Uterus (tissue), 4 donors: ENCODE measurements around the gene LYVE1. TPM values are rescaled to one million over a fixed set of nuclear protein-coding genes. Genes with fewer than 3 reads are reported as not detected.

Experiments
- DNase-seq, 2 donors: peaks; one replicate each; pipeline ENCODE4 v3.0.0-alpha.2; 2019 to 2020
- H3K27ac ChIP-seq, 2 donors: fragments of 200-600 bp; sonication (generic); 1 replicate in 1 of 2; 2 replicates in 1 of 2; pipeline ENCODE4 v1.5.1; 2016 to 2018
- H3K27me3 ChIP-seq, 2 donors: fragments of 200-600 bp; sonication (generic); one replicate each; pipeline ENCODE4 v1.5.1; 2018 to 2019; ENCODE audit warnings: control low read depth in 1 of 2
- H3K36me3 ChIP-seq, 2 donors: fragments of 200-600 bp; sonication (generic); one replicate each; pipeline ENCODE4 v1.5.1; 2019; ENCODE audit warnings: control low read depth in 1 of 2
- H3K4me1 ChIP-seq, 2 donors: fragments of 200-600 bp; sonication (generic); one replicate each; pipeline ENCODE4 v1.5.1; 2018 to 2019; ENCODE audit warnings: control low read depth in 1 of 2
- H3K4me3 ChIP-seq, 2 donors: fragments of 200-600 bp; sonication (generic); 1 replicate in 1 of 2; 2 replicates in 1 of 2; pipeline ENCODE4 v1.5.1; 2018 to 2019; ENCODE audit warnings: mild to moderate bottlenecking in 1 of 2
- H3K9me3 ChIP-seq, 2 donors: fragments of 200-600 bp; sonication (generic); one replicate each; pipeline ENCODE4 v1.5.1; 2019; ENCODE audit warnings: control low read depth in 1 of 2
- CTCF ChIP-seq, 4 experiments: fragments of 200-600 bp in 2 of 4; fragments of 450-650 bp in 2 of 4; sonication (generic) in 2 of 4; IDR thresholded peaks; one replicate each; pipeline ENCODE4 v1.5.1; 2016 to 2019; ENCODE audit warnings: antibody characterized with exemption in 4 of 4, mild to moderate bottlenecking in 2 of 4, moderate library complexity in 1 of 4
- POLR2A ChIP-seq, 2 donors: fragments of 450-650 bp; IDR thresholded peaks; one replicate each; pipeline ENCODE4 v1.6.1; 2016; ENCODE audit warnings: antibody characterized with exemption in 2 of 2, mild to moderate bottlenecking in 1 of 2, moderate library complexity in 1 of 2
- intact Hi-C: fragments of 100-400 bp; cut with DNase I; formaldehyde crosslinking; loops from one replicate; pipeline ENCODE4 v1.15.1; 2023; ENCODE audit warnings: low total_unique reads
- total RNA-seq, 4 donors: library from RNA; depleted of rRNA in 3 of 4; stranded (reverse); fragments of >200 nt in 3 of 4; gene quantifications; one replicate each; pipeline versions ENCODE4 v1.1.0 to v1.2.4, GENCODE V29; 2014 to 2023
- donor health status: DM: yes; HTN: yes; CAD: no.

Gene LYVE1
- total RNA-seq, 4 donors from 2014 or later = 12.8 to 154 (median 44.0) TPM

- H3K27ac ChIP-seq = no peak overlapping the region
- TF ChIP-seq CTCF (IDR thresholded peaks at IDR 0.05) = no peak
- DNase-seq = no peak
- H3K9me3 ChIP-seq = no peaks in the 10 kb centered on the region
- H3K4me3 ChIP-seq = no peak overlapping the region
- no peaks in the 10 kb centered on the region for H3K27me3 ChIP-seq
- intact Hi-C loops = no loop called here
- H3K36me3 ChIP-seq = no peaks in the 10 kb centered on the region
- no peaks in the 10 kb centered on the region for H3K4me1 ChIP-seq
Measured at GRCh38 chr11:10561947-10562346, 6.5 kb downstream of the LYVE1 start.

GRCh38 chr11:10561043-10561818 is 7.2 kb downstream of the LYVE1 start:
- Histone ChIP-seq H3K4me3 (no peak overlapping the region), H3K36me3 (no peaks in the 10 kb centered on the region), H3K4me1 (no peaks in the 10 kb centered on the region), H3K27me3 (no peaks in the 10 kb centered on the region), H3K9me3 (no peaks in the 10 kb centered on the region), H3K27ac (no peak overlapping the region)
- no peak for DNase-seq
- intact Hi-C loops = no loop called here
- no peak for TF ChIP-seq POLR2A (IDR thresholded peaks at IDR 0.05)

GRCh38 chr11:10558288-10558687 is 10.2 kb downstream of the LYVE1 start:
- TF ChIP-seq CTCF (IDR thresholded peaks at IDR 0.05) = no peak
- no peak for TF ChIP-seq POLR2A (IDR thresholded peaks at IDR 0.05)
- no peaks in the 10 kb centered on the region for H3K9me3 ChIP-seq
- H3K36me3 ChIP-seq = no peaks in the 10 kb centered on the region
- no peak overlapping the region for H3K4me3 ChIP-seq
- H3K4me1 ChIP-seq = no peaks in the 10 kb centered on the region
- intact Hi-C loops = no loop called here
- no peaks in the 10 kb centered on the region for H3K27me3 ChIP-seq
- no peak overlapping the region for H3K27ac ChIP-seq
- DNase-seq = no peak

- no peaks in the 10 kb centered on the region for H3K9me3 ChIP-seq
- H3K36me3 ChIP-seq = no peaks in the 10 kb centered on the region
- intact Hi-C loops = no loop called here
- TF ChIP-seq POLR2A (IDR thresholded peaks at IDR 0.05) (no peak), CTCF (IDR thresholded peaks at IDR 0.05) (no peak)
- DNase-seq = no peak
- no peak overlapping the region for H3K27ac ChIP-seq
- H3K4me3 ChIP-seq = no peak overlapping the region
- H3K27me3 ChIP-seq = no peaks in the 10 kb centered on the region
- H3K4me1 ChIP-seq = no peaks in the 10 kb centered on the region
Measured at GRCh38 chr11:10556590-10556989, 11.9 kb downstream of the LYVE1 start.

GRCh38 chr11:10551845-10552352 is 16.6 kb downstream of the LYVE1 start:
- intact Hi-C loops = no loop called here
- TF ChIP-seq CTCF (IDR thresholded peaks at IDR 0.05) (no peak), POLR2A (IDR thresholded peaks at IDR 0.05) (no peak)
- DNase-seq = no peak
- H3K4me1 ChIP-seq = no peaks in the 10 kb centered on the region
- no peaks in the 10 kb centered on the region for H3K9me3 ChIP-seq
- no peaks in the 10 kb centered on the region for H3K27me3 ChIP-seq
- no peak overlapping the region for H3K4me3 ChIP-seq
- H3K36me3 ChIP-seq = no peaks in the 10 kb centered on the region
- H3K27ac ChIP-seq = no peak overlapping the region
